ENCODE data around the gene CPXM2. TPM values are rescaled to one million over a fixed set of nuclear protein-coding genes. Genes with fewer than 3 reads are reported as not detected.

Gene CPXM2
- polyA plus RNA-seq = 0.01 to 0.03 TPM in 2 of 3 replicates, not detected in the other
- polyA plus RNA-seq (2011; ENCODE audit: low read depth) = not detected
- not detected in 2 replicates for polyA plus RNA-seq (2011; cell fraction: cytosol; rRNA removed)
- polyA plus RNA-seq (2011; cell fraction: nucleus; rRNA removed) = 0.04 TPM in 1 of 2 replicates, not detected in the other
- polyA plus RNA-seq (2012; ENCODE audit: low replicate concordance) = 0.20 TPM in 1 of 2 replicates, not detected in the other
- polyA minus RNA-seq = not detected in 3 replicates
- not detected for polyA minus RNA-seq (2011; cell fraction: cytosol; rRNA and poly(A)+ RNA removed)
- not detected in 2 replicates for polyA minus RNA-seq (2011; cell fraction: nucleus; rRNA and poly(A)+ RNA removed)

- H3K9me3 ChIP-seq (ENCODE audit: control insufficient read depth, low read depth, low read length) = no peaks in the 10 kb centered on the region
- H3K4me3 ChIP-seq (ENCODE audit: control insufficient read depth in 2 of 3, extremely low read depth in 1 of 3, insufficient read depth in 2 of 3, low read depth in 1 of 3, low read length in 3 of 3) = no peak within 1 kb of the TSS
- no peak for DNase-seq (ENCODE audit: low read depth, low spot score)
- no peaks in the 10 kb centered on the region for H3K9me1 ChIP-seq (ENCODE audit: control insufficient read depth, extremely low read depth, insufficient read depth, low read length)
- H4K20me1 ChIP-seq (ENCODE audit: control insufficient read depth, extremely low read depth, insufficient read depth, low read length) = no peaks in the 10 kb centered on the region
- FAIRE-seq = no peak
- TF ChIP-seq CTCF (optimal IDR thresholded peaks at IDR 0.05 in 1 of 3, IDR thresholded peaks at IDR 0.05 in 1 of 3, conservative IDR thresholded peaks at IDR 0.05 in 1 of 3; ENCODE audit: extremely low read depth in 1 of 3, insufficient read depth in 2 of 3, low read length in 3 of 3) (no peak), EZH2 (IDR thresholded peaks at IDR 0.05; ENCODE audit: low read length) (no peak)
- H3K27ac ChIP-seq (ENCODE audit: control insufficient read depth, insufficient read depth, low read length) = no peak within 1 kb of the TSS
- no peaks in the 10 kb centered on the region for H3K4me1 ChIP-seq (ENCODE audit: control insufficient read depth, extremely low read depth, insufficient read depth, low read length)
- peaks cover 15% of the 10 kb centered on the region for H3K27me3 ChIP-seq (ENCODE audit: control insufficient read depth, extremely low read depth, insufficient read depth, low read length)
- no peaks in the 10 kb centered on the region for H3K79me2 ChIP-seq (ENCODE audit: control insufficient read depth, insufficient read depth, low read length)
- dilution Hi-C loops (cut with MboI; ENCODE audit: extremely low pct_ligation_motif_present, low sequenced_read_pairs) = no loop called here
- no peak within 1 kb of the TSS for H2AFZ ChIP-seq (ENCODE audit: control insufficient read depth, low read length)
- H3K9ac ChIP-seq (ENCODE audit: control insufficient read depth, extremely low read depth, insufficient read depth, low read length) = no peak within 1 kb of the TSS
- H3K4me2 ChIP-seq (ENCODE audit: control insufficient read depth, extremely low read depth, insufficient read depth, low read depth, low read length) = no peak within 1 kb of the TSS
- H3K36me3 ChIP-seq (ENCODE audit: control insufficient read depth in 2 of 2, extremely low read depth in 1 of 2, insufficient read depth in 2 of 2, low read length in 2 of 2) = no peaks in the 10 kb centered on the region
These were observed at the start of gene CPXM2 for GRCh38 chr10:123891144-123892071. TSS of gene CPXM2 (minus strand) at chr10:123891807. CDS start at chr10:123891659, 148 bp downstream.

- Histone ChIP-seq H3K9ac (ENCODE audit: control insufficient read depth, extremely low read depth, insufficient read depth, low read length) (no peak overlapping the region), H3K79me2 (ENCODE audit: control insufficient read depth, insufficient read depth, low read length) (no peaks in the 10 kb centered on the region), H3K4me3 (ENCODE audit: control insufficient read depth in 2 of 3, extremely low read depth in 1 of 3, insufficient read depth in 2 of 3, low read depth in 1 of 3, low read length in 3 of 3) (no peak overlapping the region), H3K9me3 (ENCODE audit: control insufficient read depth, low read depth, low read length) (no peaks in the 10 kb centered on the region), H3K27ac (ENCODE audit: control insufficient read depth, insufficient read depth, low read length) (no peak overlapping the region), H3K4me1 (ENCODE audit: control insufficient read depth, extremely low read depth, insufficient read depth, low read length) (no peaks in the 10 kb centered on the region), H2AFZ (ENCODE audit: control insufficient read depth, low read length) (no peak overlapping the region), H3K27me3 (ENCODE audit: control insufficient read depth, extremely low read depth, insufficient read depth, low read length) (no peaks in the 10 kb centered on the region), H3K9me1 (ENCODE audit: control insufficient read depth, extremely low read depth, insufficient read depth, low read length) (no peaks in the 10 kb centered on the region), H3K4me2 (ENCODE audit: control insufficient read depth, extremely low read depth, insufficient read depth, low read depth, low read length) (no peak overlapping the region), H3K36me3 (ENCODE audit: control insufficient read depth in 2 of 2, extremely low read depth in 1 of 2, insufficient read depth in 2 of 2, low read length in 2 of 2) (no peaks in the 10 kb centered on the region), H4K20me1 (ENCODE audit: control insufficient read depth, extremely low read depth, insufficient read depth, low read length) (no peaks in the 10 kb centered on the region)
- no peak for FAIRE-seq
- no peak for TF ChIP-seq EZH2 (IDR thresholded peaks at IDR 0.05; ENCODE audit: low read length)
- TF ChIP-seq CTCF (optimal IDR thresholded peaks at IDR 0.05 in 1 of 3, IDR thresholded peaks at IDR 0.05 in 1 of 3, conservative IDR thresholded peaks at IDR 0.05 in 1 of 3; ENCODE audit: extremely low read depth in 1 of 3, insufficient read depth in 2 of 3, low read length in 3 of 3) = no peak
- no peak for DNase-seq (ENCODE audit: low read depth, low spot score)
- dilution Hi-C loops (cut with MboI; ENCODE audit: extremely low pct_ligation_motif_present, low sequenced_read_pairs) = no loop called here
These were observed 48.0 kb upstream of the CPXM2 start for GRCh38 chr10:123939591-123939990.
